ENCODE data around the gene ENO3. TPM values are rescaled to one million over a fixed set of nuclear protein-coding genes. Genes with fewer than 3 reads are reported as not detected.
A peak's percentile ranks its signal among the peaks of the same experiment; 100 is the strongest.

The ENO3 gene
- total RNA-seq, 1 donor from 2014 or later: 534 TPM

- intact Hi-C loops (cut with DNase I): no loop called here
- ATAC-seq (ENCODE audit: poor library complexity) (peak; percentile 28), DNase-seq (no peak)
Measured at GRCh38 chr17:4934173-4934979, 16.5 kb upstream of the ENO3 start.

GRCh38 chr17:4935650-4936049 lies 15.3 kb upstream of the ENO3 start:
- intact Hi-C loops (cut with DNase I): no loop called here
- DNase-seq: no peak
- ATAC-seq (ENCODE audit: poor library complexity): no peak

- no peak for ATAC-seq (ENCODE audit: poor library complexity)
- intact Hi-C loops (cut with DNase I): no loop called here
Measured at GRCh38 chr17:4936436-4936835, 14.5 kb upstream of the ENO3 start.

GRCh38 chr17:4937553-4937952 lies 13.4 kb upstream of the ENO3 start:
- no peak for ATAC-seq (ENCODE audit: poor library complexity)
- intact Hi-C loops (cut with DNase I): no loop called here
- no peak for DNase-seq

More at GRCh38 chr17:4936436-4936835, 14.5 kb upstream of the ENO3 start:
- DNase-seq: no peak

- intact Hi-C loops (cut with DNase I): no loop called here
- DNase-seq (no peak), ATAC-seq (ENCODE audit: poor library complexity) (no peak)
Measured at GRCh38 chr17:4938069-4938491, 12.8 kb upstream of the ENO3 start.

- intact Hi-C loops (cut with DNase I): no loop called here
- no peak for ATAC-seq (ENCODE audit: poor library complexity)
- DNase-seq: no peak
Measured at GRCh38 chr17:4938688-4939545, 12.0 kb upstream of the ENO3 start.

GRCh38 chr17:4939546-4939795 lies 11.4 kb upstream of the ENO3 start:
- ATAC-seq (ENCODE audit: poor library complexity) (no peak), DNase-seq (no peak)
- intact Hi-C loops (cut with DNase I): no loop called here

GRCh38 chr17:4939796-4940554 lies 10.9 kb upstream of the ENO3 start, which contains the start of the genes RNF167 and SLC25A11:
Gene RNF167 (plus strand): TSS chr17:4940268. CDS start chr17:4940910, 642 bp downstream.
Gene SLC25A11 (minus strand): TSS chr17:4940046. CDS start chr17:4939910, 136 bp downstream.
- DNase-seq (peak; percentile 95), ATAC-seq (ENCODE audit: poor library complexity) (peak; percentile 95)
- intact Hi-C loops (cut with DNase I): no loop called here

- peak; percentile 78 for ATAC-seq (ENCODE audit: poor library complexity)
- intact Hi-C loops (cut with DNase I): no loop called here
- DNase-seq: no peak
Measured at GRCh38 chr17:4940555-4941318, 10.2 kb upstream of the ENO3 start.

GRCh38 chr17:4941319-4941610 lies 9.7 kb upstream of the ENO3 start:
- ATAC-seq (ENCODE audit: poor library complexity) (no peak), DNase-seq (no peak)
- intact Hi-C loops (cut with DNase I): no loop called here

- intact Hi-C loops (cut with DNase I): no loop called here
Measured at GRCh38 chr17:4942760-4943508, 8.0 kb upstream of the ENO3 start.

GRCh38 chr17:4944163-4944553 lies 6.8 kb upstream of the ENO3 start:
- no peak for ATAC-seq (ENCODE audit: poor library complexity)
- intact Hi-C loops (cut with DNase I): no loop called here

More at GRCh38 chr17:4942760-4943508, 8.0 kb upstream of the ENO3 start:
- no peak for ATAC-seq (ENCODE audit: poor library complexity)
- DNase-seq: no peak

GRCh38 chr17:4944554-4945175 lies 6.3 kb upstream of the ENO3 start:
- ATAC-seq (ENCODE audit: poor library complexity) (no peak), DNase-seq (no peak)
- intact Hi-C loops (cut with DNase I): no loop called here

More at GRCh38 chr17:4944163-4944553, 6.8 kb upstream of the ENO3 start:
- no peak for DNase-seq

GRCh38 chr17:4945176-4945943 lies 5.6 kb upstream of the ENO3 start:
- ATAC-seq (ENCODE audit: poor library complexity) (no peak), DNase-seq (peak; percentile 84)
- intact Hi-C loops (cut with DNase I): no loop called here

GRCh38 chr17:4945944-4946280 lies 5.0 kb upstream of the ENO3 start:
- intact Hi-C loops (cut with DNase I): no loop called here
- DNase-seq (no peak), ATAC-seq (ENCODE audit: poor library complexity) (no peak)

- DNase-seq (no peak), ATAC-seq (ENCODE audit: poor library complexity) (no peak)
- intact Hi-C loops (cut with DNase I): no loop called here
Measured at GRCh38 chr17:4946312-4946976, 4.5 kb upstream of the ENO3 start.

All from Right ventricle myocardium superior (tissue), 1 donor.